OCI-LY1 (cell line): ENCODE results near the gene SNTG2.

Source experiments
- EZH2 ChIP-seq: fragments of 200-600 bp; sonication (generic), shearing (Covaris generic); IDR thresholded peaks from 2 replicates; pipeline ENCODE4 v1.8.0; 2017; ENCODE audit warnings: borderline replicate concordance, mixed run types, mild to moderate bottlenecking, antibody characterized with exemption, low read length, moderate library complexity, mixed read lengths
- TF ChIP-seq, protein P1 (sequence below): fragments of 200-600 bp; sonication (generic), shearing (Covaris generic); IDR thresholded peaks from 2 replicates; pipeline ENCODE4 v1.5.1; 2017; ENCODE audit warnings: mild to moderate bottlenecking, antibody characterized with exemption, low read length, moderate library complexity, mixed read lengths

- TF ChIP-seq, protein P1, sequence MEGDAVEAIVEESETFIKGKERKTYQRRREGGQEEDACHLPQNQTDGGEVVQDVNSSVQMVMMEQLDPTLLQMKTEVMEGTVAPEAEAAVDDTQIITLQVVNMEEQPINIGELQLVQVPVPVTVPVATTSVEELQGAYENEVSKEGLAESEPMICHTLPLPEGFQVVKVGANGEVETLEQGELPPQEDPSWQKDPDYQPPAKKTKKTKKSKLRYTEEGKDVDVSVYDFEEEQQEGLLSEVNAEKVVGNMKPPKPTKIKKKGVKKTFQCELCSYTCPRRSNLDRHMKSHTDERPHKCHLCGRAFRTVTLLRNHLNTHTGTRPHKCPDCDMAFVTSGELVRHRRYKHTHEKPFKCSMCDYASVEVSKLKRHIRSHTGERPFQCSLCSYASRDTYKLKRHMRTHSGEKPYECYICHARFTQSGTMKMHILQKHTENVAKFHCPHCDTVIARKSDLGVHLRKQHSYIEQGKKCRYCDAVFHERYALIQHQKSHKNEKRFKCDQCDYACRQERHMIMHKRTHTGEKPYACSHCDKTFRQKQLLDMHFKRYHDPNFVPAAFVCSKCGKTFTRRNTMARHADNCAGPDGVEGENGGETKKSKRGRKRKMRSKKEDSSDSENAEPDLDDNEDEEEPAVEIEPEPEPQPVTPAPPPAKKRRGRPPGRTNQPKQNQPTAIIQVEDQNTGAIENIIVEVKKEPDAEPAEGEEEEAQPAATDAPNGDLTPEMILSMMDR: no peak
- no peak for TF ChIP-seq EZH2
Measured at GRCh38 chr2:1143129-1143528, 192.5 kb downstream of the SNTG2 start.
